Endothelial cell of umbilical vein (primary cell): ENCODE measurements around the gene FGF6.

Source experiments
- CTCF ChIP-seq, 2 donors: IDR thresholded peaks; 1 replicate in 1 of 2; 2 replicates in 1 of 2; pipeline ENCODE4 v1.5.1; 2011; ENCODE audit warnings: low read length in 2 of 2, mild to moderate bottlenecking in 2 of 2, moderate library complexity in 2 of 2, control low read depth in 1 of 2, inconsistent platforms in 1 of 2, low read depth in 1 of 2; ENCODE audit not compliant: insufficient read depth in 1 of 2; ENCODE audit errors: extremely low read depth in 1 of 2
- EZH2 ChIP-seq: IDR thresholded peaks from 2 replicates; pipeline ENCODE4 v1.6.1; 2012; ENCODE audit warnings: borderline replicate concordance, low read depth, mild to moderate bottlenecking, moderate library complexity, low read length, inconsistent platforms; ENCODE audit not compliant: severe bottlenecking
- FOS ChIP-seq: IDR thresholded peaks from 2 replicates; pipeline ENCODE4 v1.6.1; 2011; ENCODE audit warnings: mild to moderate bottlenecking, low read length, moderate library complexity, borderline replicate concordance; ENCODE audit not compliant: insufficient read depth
- GATA2 ChIP-seq: IDR thresholded peaks from 2 replicates; pipeline ENCODE4 v1.7.0; 2011; ENCODE audit warnings: low read depth, mild to moderate bottlenecking, moderate library complexity, mixed read lengths, low read length; ENCODE audit not compliant: insufficient read length, insufficient read depth
- MYC ChIP-seq: IDR thresholded peaks from one replicate; pipeline ENCODE4 v1.6.1; 2011; ENCODE audit warnings: mild to moderate bottlenecking, low read depth, low read length
- POLR2A ChIP-seq: IDR thresholded peaks from 2 replicates; pipeline ENCODE4 v1.6.1; 2012; ENCODE audit warnings: low read depth, mild to moderate bottlenecking, control low read depth, low read length
- POLR2AphosphoS5 ChIP-seq: IDR thresholded peaks from 2 replicates; pipeline ENCODE4 v1.6.1; 2012; ENCODE audit warnings: low read depth, mild to moderate bottlenecking, control low read depth, low read length, moderate library complexity; ENCODE audit not compliant: insufficient read depth
- TF ChIP-seq, protein P1 (sequence below): IDR thresholded peaks from 2 replicates; pipeline ENCODE4 v1.6.1; 2011; ENCODE audit not compliant: insufficient read depth, insufficient read length

- TF ChIP-seq POLR2AphosphoS5 (no peak), CTCF (IDR thresholded peaks at IDR 0.05; ENCODE audit: extremely low read depth in 1 of 2, insufficient read depth in 1 of 2, low read depth in 1 of 2, low read length in 2 of 2) (no peak), EZH2 (no peak), MYC (no peak), POLR2A (no peak), FOS (no peak), GATA2 (no peak)
- TF ChIP-seq, protein P1, sequence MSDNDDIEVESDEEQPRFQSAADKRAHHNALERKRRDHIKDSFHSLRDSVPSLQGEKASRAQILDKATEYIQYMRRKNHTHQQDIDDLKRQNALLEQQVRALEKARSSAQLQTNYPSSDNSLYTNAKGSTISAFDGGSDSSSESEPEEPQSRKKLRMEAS: no peak
Observed at GRCh38 chr12:4401117-4401516, 44.5 kb downstream of the FGF6 start.
